ENCODE data around the gene DCC. TPM values are rescaled to one million over a fixed set of nuclear protein-coding genes. Genes with fewer than 3 reads are reported as not detected.

DCC gene
- total and polyA plus RNA-seq, 11 donors: 0.02 TPM; not detected in 10

- intact Hi-C loops (cut with DNase I): no loop called here
- no peaks in the 10 kb centered on the region for H3K4me1 ChIP-seq
- H3K36me3 ChIP-seq: no peaks in the 10 kb centered on the region
- DNase-seq: no peak
- 28 to 37% (median 31%) methylated on average over 12 to 13 of the region's 13 CpGs for WGBS, 4 donors
- no peak for TF ChIP-seq POLR2A (IDR thresholded peaks at IDR 0.05)
- TF ChIP-seq, protein P1, sequence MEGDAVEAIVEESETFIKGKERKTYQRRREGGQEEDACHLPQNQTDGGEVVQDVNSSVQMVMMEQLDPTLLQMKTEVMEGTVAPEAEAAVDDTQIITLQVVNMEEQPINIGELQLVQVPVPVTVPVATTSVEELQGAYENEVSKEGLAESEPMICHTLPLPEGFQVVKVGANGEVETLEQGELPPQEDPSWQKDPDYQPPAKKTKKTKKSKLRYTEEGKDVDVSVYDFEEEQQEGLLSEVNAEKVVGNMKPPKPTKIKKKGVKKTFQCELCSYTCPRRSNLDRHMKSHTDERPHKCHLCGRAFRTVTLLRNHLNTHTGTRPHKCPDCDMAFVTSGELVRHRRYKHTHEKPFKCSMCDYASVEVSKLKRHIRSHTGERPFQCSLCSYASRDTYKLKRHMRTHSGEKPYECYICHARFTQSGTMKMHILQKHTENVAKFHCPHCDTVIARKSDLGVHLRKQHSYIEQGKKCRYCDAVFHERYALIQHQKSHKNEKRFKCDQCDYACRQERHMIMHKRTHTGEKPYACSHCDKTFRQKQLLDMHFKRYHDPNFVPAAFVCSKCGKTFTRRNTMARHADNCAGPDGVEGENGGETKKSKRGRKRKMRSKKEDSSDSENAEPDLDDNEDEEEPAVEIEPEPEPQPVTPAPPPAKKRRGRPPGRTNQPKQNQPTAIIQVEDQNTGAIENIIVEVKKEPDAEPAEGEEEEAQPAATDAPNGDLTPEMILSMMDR (IDR thresholded peaks at IDR 0.05): no peak
- H3K9me3 ChIP-seq: peaks cover 0 to 7% (median 0%) of the 10 kb centered on the region in 12 donors
- no peak overlapping the region for H3K4me3 ChIP-seq
- ATAC-seq: no peak
- H3K27ac ChIP-seq: no peak overlapping the region
- H3K27me3 ChIP-seq: no peaks in the 10 kb centered on the region
Observed at GRCh38 chr18:52572036-52573000, 232.3 kb downstream of the DCC start.

DNA sequence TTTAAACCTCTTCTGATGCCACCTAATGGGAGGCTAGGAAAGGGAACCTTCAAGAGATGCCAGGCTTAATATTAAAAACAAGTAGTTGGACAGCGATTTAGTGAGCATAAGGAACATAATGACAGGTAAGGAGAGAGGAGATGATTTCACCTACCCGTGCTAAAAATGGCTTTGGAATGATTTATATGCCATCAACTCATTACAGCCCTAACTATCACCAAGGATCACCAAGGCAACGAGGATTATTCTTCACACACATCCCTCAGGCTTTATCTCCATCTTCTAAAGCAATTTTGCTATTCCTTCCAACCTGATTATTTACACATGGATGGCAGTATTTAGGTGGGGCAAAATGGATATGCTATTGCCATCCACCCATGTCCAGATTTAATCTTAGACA is 237.8 kb downstream of the DCC start:
- Histone ChIP-seq H3K4me3 (no peak overlapping the region), H3K9me3 (peaks cover 0 to 7% (median 0%) of the 10 kb centered on the region in 12 donors), H3K36me3 (no peaks in the 10 kb centered on the region), H3K4me1 (no peaks in the 10 kb centered on the region), H3K27me3 (no peaks in the 10 kb centered on the region), H3K27ac (no peak overlapping the region)
- 54 to 62% (median 59%) methylated on average over 3 of the region's 3 CpGs for WGBS, 4 donors
- ATAC-seq (no peak), DNase-seq (no peak)
- TF ChIP-seq, protein P1 (IDR thresholded peaks at IDR 0.05): no peak
- TF ChIP-seq POLR2A (IDR thresholded peaks at IDR 0.05): no peak
- intact Hi-C loops (cut with DNase I): no loop called here

DNA sequence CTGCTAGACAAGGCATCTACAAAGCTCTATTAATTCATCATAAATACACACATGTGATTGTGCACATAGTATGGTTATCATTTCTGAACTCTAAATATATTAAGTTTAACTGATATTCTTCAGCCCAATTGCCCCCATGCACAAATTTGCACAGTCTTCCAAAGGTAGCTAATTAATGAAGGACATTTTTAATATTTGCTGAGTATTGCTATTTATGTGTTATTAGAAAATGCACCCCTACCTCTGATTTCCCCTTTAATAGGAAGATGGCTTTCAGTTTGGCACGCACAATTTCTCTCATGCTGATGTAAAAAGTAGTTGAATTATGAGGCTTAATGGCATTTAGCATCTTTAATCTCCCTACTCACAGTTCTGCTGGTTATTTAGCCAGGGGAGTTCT is 242.1 kb downstream of the DCC start:
- Histone ChIP-seq H3K9me3 (peaks cover 0 to under 1% (median 0%) of the 10 kb centered on the region in 12 donors), H3K27me3 (no peaks in the 10 kb centered on the region), H3K4me3 (no peak overlapping the region), H3K4me1 (no peaks in the 10 kb centered on the region), H3K36me3 (no peaks in the 10 kb centered on the region), H3K27ac (no peak overlapping the region)
- 51 to 69% (median 61%) methylated on average over 1 of the region's 1 CpG for WGBS, 4 donors
- ATAC-seq (no peak), DNase-seq (no peak)
- intact Hi-C loops (cut with DNase I): no loop called here
- no peak for TF ChIP-seq POLR2A (IDR thresholded peaks at IDR 0.05)
- TF ChIP-seq, protein P1 (IDR thresholded peaks at IDR 0.05): no peak

- Histone ChIP-seq H3K4me3 (no peak overlapping the region), H3K4me1 (no peaks in the 10 kb centered on the region), H3K36me3 (no peaks in the 10 kb centered on the region), H3K27ac (no peak overlapping the region), H3K27me3 (no peaks in the 10 kb centered on the region), H3K9me3 (no peaks in the 10 kb centered on the region)
- intact Hi-C loops (cut with DNase I): no loop called here
- ATAC-seq (no peak), DNase-seq (no peak)
- 13 to 25% (median 20%) methylated on average over 1 of the region's 1 CpG for WGBS, 4 donors
- no peak for TF ChIP-seq POLR2A (IDR thresholded peaks at IDR 0.05)
- TF ChIP-seq, protein P1 (IDR thresholded peaks at IDR 0.05): no peak
Observed at GRCh38 chr18:52582516-52582915, 242.5 kb downstream of the DCC start.
